HAP-1 (cell line): ENCODE measurements around the gene SRPRA.

ENCODE experiments used
- DNase-seq, 2 experiments: peaks; one replicate each; pipeline ENCODE4 v3.0.0-alpha.2; 2016 to 2020; ENCODE audit warnings: low spot score in 2 of 2
- H3K27me3 ChIP-seq: fragments of 250-450 bp; sonication (Bioruptor Pico); 2 replicates; pipeline ENCODE4 v1.5.1; 2020; ENCODE audit warnings: low read depth, mild to moderate bottlenecking, moderate library complexity
- H3K36me3 ChIP-seq: fragments of 250-450 bp; sonication (Bioruptor Pico); replicated peaks from 2 replicates; pipeline ENCODE4 v1.5.1; 2020; ENCODE audit warnings: mild to moderate bottlenecking
- H3K4me1 ChIP-seq: fragments of 250-450 bp; sonication (Bioruptor Pico); 2 replicates; pipeline ENCODE4 v1.5.1; 2020; ENCODE audit warnings: mild to moderate bottlenecking
- H3K4me3 ChIP-seq: fragments of 250-450 bp; sonication (Bioruptor Pico); 2 replicates; pipeline ENCODE4 v1.5.1; 2020; ENCODE audit warnings: mild to moderate bottlenecking, moderate library complexity
- H3K9me3 ChIP-seq: fragments of 250-450 bp; sonication (Bioruptor Pico); 2 replicates; pipeline ENCODE4 v1.5.1; 2020; ENCODE audit warnings: mild to moderate bottlenecking, moderate library complexity
- in situ Hi-C: fragments of 300-500 bp; cut with MboI; formaldehyde crosslinking; loops from 3 replicates; pipeline ENCODE4 v1.14.3; 2020; ENCODE audit warnings: low sequenced_read_pairs, inconsistent platforms, mixed read lengths

The SRPRA gene

DNA sequence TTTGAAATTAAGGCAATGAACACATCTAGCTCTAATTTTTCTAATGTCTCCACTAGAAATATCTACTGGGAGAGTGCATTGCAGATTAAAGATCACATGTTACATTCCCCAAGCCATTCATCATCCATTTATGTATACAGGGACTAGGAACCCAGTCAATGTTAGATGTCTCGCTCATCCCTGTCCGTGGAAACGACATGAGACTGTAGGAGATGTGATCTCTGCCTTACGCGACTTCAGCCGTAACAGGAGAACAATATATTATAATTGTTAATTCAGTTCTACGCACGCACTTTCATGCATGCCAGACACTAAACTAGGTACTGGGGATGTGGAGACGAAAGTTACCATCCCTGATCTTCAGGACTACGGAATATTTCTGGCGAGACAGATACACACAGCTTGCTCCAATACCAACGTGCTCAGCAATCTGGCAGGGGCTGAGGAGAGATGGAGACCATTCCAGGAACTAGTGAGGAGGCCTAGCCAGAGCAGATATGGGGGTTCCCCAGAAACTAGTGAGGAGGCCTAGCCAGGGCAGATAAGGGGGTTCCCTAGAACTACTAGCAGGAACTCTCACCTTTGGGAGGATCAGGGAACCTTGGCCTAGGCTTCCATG is 35.9 kb upstream of the SRPRA start:
- H3K4me1 ChIP-seq, result peaks cover 18% of the 10 kb centered on the region
- in situ Hi-C loops, result loop anchor here (25.0 kb wide), 1 partner anchor 683 kb away; no protein-coding TSS in a partner anchor
- DNase-seq, result no peak
- H3K9me3 ChIP-seq, result no peaks in the 10 kb centered on the region
- H3K36me3 ChIP-seq, result peaks cover 4% of the 10 kb centered on the region
- H3K4me3 ChIP-seq, result peak overlapping the region; percentile 71
- H3K27me3 ChIP-seq, result no peaks in the 10 kb centered on the region

DNA sequence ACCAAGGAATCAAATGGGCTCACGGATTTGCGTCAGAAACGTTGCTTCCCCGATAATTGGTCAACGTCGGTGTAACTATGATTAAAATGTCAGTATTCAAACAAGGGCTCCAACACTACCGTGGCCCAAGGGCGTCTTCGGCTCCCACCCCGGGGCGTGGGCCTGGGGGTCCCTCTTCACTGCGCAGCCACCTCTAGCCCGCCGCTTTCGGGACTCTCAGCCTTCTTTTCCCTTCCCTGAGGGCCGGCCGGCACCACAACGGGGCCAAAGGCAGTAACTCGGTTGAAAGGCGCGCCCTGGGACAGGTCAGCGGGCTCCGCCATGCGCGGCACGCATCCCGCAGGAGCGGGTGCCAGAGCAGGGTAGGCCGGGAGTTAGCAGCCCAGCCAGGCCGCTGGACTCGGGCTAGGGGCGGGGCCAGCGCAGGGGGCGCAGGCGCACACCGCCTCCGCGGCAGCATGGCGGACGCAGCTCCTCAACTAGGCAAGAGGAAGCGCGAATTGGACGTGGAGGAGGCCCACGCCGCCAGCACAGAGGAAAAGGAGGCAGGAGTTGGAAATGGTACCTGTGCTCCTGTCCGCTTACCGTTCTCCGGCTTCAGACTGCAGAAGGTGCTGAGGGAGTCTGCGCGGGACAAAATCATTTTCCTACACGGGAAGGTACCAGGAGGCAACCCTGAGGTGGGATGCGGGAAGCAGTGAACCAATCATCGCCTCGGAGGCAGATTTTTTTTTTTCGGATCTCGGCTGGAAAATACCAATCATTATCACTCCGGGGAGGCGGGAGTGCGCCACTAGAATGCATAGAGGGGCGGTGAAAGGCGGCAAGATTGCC is 35.1 kb upstream of the SRPRA start, which contains the start of gene DCPS:
TSS of gene DCPS (plus strand) at position 438 of the 834 bp plus-strand sequence. CDS start at position 459, 21 bp downstream.
- Histone ChIP-seq H3K9me3 (no peaks in the 10 kb centered on the region), H3K27me3 (no peaks in the 10 kb centered on the region), H3K36me3 (peaks cover 5% of the 10 kb centered on the region), H3K4me3 (peak within 1 kb of the TSS; percentile 71), H3K4me1 (peaks cover 18% of the 10 kb centered on the region)
- in situ Hi-C loops, result loop anchor here (25.0 kb wide), 1 partner anchor 683 kb away; no protein-coding TSS in a partner anchor
- DNase-seq, result peak; percentile 87 to 91

DNA sequence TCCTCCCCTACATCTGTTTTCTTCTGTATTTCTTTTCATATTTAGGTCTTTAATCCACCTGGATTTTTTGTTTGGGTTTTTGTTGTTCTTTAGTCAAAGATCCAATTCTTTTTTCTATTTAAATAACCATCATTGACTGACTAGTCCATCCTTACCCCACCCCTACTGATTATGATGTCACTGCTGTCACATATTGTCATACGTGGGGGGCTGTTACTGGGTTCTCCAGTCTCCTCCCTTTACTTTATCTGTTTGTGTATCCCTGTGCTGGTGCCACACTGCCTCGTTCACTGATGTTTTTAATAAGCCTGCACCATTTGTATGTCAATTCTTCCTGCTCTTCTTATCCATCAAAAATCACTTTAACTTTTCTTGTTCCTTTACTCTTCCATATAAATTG is 28.3 kb upstream of the SRPRA start:
- no peaks in the 10 kb centered on the region for H3K9me3 ChIP-seq
- in situ Hi-C loops, result no loop called here
- no peaks in the 10 kb centered on the region for H3K4me1 ChIP-seq
- H3K36me3 ChIP-seq, result peaks cover 35% of the 10 kb centered on the region
- no peak for DNase-seq
- H3K27me3 ChIP-seq, result no peaks in the 10 kb centered on the region
- no peak overlapping the region for H3K4me3 ChIP-seq

DNA sequence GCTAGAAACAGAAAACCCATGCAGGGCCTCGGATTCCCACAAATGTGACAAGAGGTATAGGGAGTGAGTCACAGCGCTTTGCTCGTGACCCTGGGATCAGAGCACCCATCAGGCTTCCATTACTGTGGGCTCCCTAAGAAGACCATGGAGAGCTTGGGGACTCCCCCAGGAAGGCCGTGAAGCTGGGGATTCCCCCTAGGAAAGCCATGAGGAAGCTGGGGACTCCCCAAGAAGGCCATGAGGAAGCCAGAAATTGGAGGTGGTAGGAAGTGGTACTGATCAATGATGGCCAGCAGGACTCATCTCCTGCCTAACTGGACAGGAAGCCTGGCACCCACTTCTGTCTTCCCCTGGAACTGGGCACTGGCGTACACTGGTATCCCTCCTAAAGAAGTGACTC is 25.0 kb upstream of the SRPRA start:
- no peak overlapping the region for H3K4me3 ChIP-seq
- no peaks in the 10 kb centered on the region for H3K4me1 ChIP-seq
- H3K9me3 ChIP-seq, result no peaks in the 10 kb centered on the region
- no peaks in the 10 kb centered on the region for H3K27me3 ChIP-seq
- peaks cover 40% of the 10 kb centered on the region for H3K36me3 ChIP-seq
- no peak for DNase-seq
- in situ Hi-C loops, result no loop called here

DNA sequence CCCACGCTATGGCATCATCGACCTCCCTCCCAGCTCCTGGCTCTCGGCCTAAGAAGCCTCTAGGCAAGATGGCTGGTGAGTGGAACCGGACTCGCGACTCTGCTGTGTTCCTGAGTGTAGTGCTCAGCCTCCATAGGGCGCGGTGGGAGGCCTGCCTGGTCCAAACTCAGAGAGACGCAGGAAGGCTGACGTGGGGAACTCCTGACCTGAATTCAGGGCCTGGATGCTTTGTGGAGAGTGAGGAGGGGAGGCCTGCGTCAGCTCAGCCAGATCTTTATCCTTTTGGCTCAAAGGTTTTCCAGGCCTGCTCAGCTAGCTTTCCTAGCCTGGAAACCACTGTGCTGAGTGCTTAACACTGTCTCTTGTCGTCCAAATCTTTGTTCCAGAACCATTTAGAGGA is 22.2 kb upstream of the SRPRA start:
- in situ Hi-C loops, result no loop called here
- Histone ChIP-seq H3K9me3 (no peaks in the 10 kb centered on the region), H3K36me3 (peaks cover 32% of the 10 kb centered on the region)

DNA sequence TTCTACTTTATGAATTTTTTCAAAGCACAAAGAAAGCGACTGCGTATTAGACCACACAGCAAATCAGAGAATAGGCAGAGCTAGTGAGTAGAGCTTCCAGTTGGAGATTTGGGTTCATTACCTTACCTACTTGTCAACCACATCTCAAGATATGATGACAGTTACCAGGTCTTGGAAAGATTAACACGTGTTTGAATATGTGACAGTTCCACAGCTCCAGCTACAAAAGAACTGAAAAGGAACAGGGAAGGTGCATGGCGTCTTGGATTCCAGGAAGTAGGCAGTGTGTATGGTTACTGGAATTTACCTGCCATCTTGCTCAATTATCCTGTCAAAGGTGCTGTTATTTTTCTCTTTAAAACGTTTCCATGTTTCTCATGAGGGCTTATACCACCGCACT is 19.5 kb upstream of the SRPRA start:
- Histone ChIP-seq H3K4me1 (peaks cover 19% of the 10 kb centered on the region), H3K4me3 (no peak overlapping the region), H3K9me3 (no peaks in the 10 kb centered on the region), H3K36me3 (peaks cover 15% of the 10 kb centered on the region), H3K27me3 (no peaks in the 10 kb centered on the region)
- DNase-seq, result no peak
- in situ Hi-C loops, result no loop called here

More for the DNA sequence above, 22.2 kb upstream of the SRPRA start:
- no peak overlapping the region for H3K4me3 ChIP-seq
- peaks cover 4% of the 10 kb centered on the region for H3K4me1 ChIP-seq
- no peak for DNase-seq
- no peaks in the 10 kb centered on the region for H3K27me3 ChIP-seq

DNA sequence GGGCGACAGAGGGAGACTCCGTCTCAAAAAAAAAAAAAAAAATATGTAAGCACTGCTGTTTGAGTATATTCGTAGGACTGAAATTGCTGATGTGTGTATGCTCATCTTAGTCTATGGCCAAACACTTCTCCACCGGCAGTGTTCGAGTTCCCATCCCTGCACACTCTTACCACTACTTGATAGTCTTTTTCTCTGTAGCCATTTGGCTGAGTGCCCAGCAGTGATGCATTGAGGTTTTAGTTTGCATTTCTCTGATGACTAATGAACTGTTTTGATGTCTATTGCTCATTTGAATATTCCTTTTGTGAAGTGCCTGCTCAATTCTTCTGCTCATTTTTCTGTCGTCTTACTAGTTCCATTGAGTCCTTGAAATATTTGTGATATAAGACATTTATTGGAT is 16.1 kb upstream of the SRPRA start:
- no peak overlapping the region for H3K4me3 ChIP-seq
- H3K9me3 ChIP-seq, result no peaks in the 10 kb centered on the region
- H3K4me1 ChIP-seq, result peaks cover 28% of the 10 kb centered on the region
- in situ Hi-C loops, result no loop called here
- H3K36me3 ChIP-seq, result no peaks in the 10 kb centered on the region
- peak; percentile 53 to 80 for DNase-seq
- no peaks in the 10 kb centered on the region for H3K27me3 ChIP-seq

DNA sequence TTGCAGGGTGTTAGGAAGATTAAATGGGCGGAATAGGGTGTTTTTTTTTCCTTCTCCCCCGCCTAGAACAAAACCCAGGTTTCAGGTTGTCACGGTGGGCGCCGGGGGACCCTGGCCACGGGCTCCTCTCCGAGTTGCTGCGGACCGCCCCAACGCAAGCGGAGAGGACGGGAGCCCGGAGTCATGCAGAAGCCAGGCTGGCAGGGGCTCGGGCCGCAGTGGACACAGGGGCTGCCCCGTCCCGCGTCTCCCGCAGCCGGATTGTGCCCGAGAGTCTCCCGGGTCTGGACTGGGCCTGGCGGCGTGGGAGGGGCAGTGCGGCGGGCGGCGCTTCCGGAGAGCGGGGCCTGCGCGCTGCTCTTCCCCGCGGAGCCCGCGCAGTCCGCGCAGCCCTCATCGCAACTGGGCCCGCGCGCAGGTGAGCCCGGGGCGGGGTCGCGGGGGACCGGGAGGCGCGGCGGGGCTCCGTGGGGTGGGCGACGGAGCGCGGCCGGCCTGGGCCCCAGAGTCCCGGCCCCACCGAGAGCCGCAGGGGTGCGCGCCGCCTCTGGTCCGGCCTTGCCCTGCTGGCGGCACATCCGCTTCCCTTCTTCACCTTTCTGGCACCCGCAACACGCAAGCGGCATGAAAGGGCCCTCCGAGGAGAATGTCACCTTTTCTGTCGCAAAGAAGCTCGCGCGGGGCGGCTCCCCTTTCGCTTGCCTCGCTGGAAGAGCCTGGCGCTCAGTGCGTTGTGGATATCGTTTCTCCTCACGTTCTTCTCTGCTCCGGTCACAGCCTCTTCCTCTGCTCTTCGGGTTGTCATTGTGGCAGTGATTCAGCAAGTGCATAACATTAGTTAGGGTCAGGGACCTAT is 14.3 kb upstream of the SRPRA start, which contains the start of gene TIRAP:
TSS of gene TIRAP (plus strand) at position 358 of the 856 bp plus-strand sequence. CDS start 7,802 bp downstream, outside the sequence.
- DNase-seq, result peak; percentile 67 to 72
- H3K4me3 ChIP-seq, result peak within 1 kb of the TSS; percentile 54
- H3K9me3 ChIP-seq, result no peaks in the 10 kb centered on the region
- H3K27me3 ChIP-seq, result no peaks in the 10 kb centered on the region
- in situ Hi-C loops, result no loop called here
- H3K36me3 ChIP-seq, result no peaks in the 10 kb centered on the region
- H3K4me1 ChIP-seq, result peaks cover 28% of the 10 kb centered on the region

DNA sequence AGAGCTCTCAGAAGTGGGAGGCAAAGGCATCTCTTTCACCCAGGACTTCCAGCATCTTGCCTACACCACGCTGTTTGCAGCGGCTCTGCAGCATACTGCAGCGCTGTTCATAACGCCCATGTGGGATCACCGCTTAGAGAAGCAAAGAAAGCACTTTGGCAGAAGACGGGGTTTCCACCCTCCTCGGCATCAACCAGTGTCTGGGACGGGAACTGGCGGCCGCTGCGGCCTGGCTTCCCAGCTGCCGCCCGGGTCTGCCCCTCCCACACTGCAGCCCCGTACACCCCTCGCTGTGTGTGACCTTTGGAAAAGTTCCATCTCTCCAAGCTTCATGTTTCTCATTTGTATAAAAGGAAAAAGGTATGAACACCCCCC is 13.7 kb upstream of the SRPRA start:
- peak; percentile 30 to 60 for DNase-seq
- no peaks in the 10 kb centered on the region for H3K9me3 ChIP-seq
- H3K4me3 ChIP-seq, result peak overlapping the region; percentile 54
- H3K27me3 ChIP-seq, result no peaks in the 10 kb centered on the region
- H3K4me1 ChIP-seq, result peaks cover 28% of the 10 kb centered on the region
- in situ Hi-C loops, result no loop called here
- H3K36me3 ChIP-seq, result peaks cover 5% of the 10 kb centered on the region

DNA sequence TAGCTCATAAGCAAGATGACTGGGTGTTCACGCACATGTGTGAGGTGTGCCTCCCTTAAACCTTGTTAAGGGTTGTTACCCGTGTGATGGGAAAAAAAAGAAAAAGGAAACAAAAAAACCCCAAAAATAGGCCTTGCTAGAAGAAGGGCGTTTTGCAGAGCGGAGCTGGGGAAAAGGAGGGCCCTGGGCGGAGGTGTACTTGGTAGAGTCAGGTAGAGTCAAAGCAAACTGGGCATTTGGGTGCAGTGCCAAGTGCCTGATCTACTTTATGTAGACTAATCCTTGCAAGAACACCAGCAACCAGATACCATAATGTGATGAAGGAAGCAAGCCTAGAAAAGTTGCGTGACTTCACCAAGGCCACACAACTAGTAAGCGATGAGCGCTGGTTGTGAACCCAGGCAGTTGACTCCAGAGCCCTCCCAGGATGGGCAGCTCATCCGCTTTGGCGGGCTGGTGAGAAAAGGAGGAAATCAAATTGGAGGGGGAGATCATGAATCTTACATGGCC is 13.0 kb upstream of the SRPRA start:
- in situ Hi-C loops, result no loop called here
- Histone ChIP-seq H3K27me3 (no peaks in the 10 kb centered on the region), H3K4me3 (no peak overlapping the region; the same call in 1 of the 2 replicates), H3K36me3 (peaks cover 11% of the 10 kb centered on the region), H3K4me1 (peaks cover 28% of the 10 kb centered on the region), H3K9me3 (no peaks in the 10 kb centered on the region)
- no peak for DNase-seq

DNA sequence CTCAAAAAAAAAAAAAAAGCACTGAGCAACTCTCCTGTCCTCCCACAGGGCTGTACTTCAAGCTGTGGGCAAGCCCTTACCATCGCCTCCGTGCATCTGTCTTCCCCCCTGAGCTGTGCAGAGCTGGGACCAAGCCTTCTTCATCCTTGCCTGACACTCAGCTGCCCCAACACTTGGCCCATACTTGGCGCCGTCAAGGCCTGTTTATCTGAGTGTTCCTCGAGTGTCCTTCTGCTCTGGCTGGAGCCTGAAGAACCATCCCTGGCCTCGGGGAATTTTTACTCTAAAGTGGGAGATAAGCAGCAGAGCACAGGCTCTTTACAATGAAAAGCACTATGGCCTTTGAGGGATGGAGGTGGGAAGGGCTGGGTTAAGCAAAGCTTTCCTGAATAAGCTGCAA is 12.6 kb upstream of the SRPRA start:
- no peak overlapping the region for H3K4me3 ChIP-seq
- in situ Hi-C loops, result no loop called here
- H3K4me1 ChIP-seq, result peaks cover 26% of the 10 kb centered on the region
- H3K36me3 ChIP-seq, result peaks cover 11% of the 10 kb centered on the region
- no peak for DNase-seq
- H3K9me3 ChIP-seq, result no peaks in the 10 kb centered on the region
- H3K27me3 ChIP-seq, result no peaks in the 10 kb centered on the region

DNA sequence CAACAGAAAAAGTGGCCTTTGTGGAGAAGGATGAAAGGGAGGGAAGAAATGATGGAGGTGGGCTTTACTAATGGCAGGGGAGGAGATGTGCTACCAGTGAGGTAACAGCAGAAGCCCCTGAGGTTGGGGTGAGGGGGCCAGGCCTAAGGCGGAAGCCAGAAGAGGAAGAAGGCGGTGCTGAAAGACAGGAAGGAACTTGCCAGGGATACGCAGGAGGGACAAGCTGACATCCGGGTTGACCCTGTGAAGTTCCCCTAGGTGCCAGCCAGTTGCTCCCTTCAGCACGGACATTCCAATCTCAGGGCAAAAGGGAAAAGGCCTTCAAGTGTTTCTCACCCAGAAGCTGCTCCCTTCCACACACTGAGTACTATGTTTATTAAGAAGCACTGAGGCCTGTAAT is 11.9 kb upstream of the SRPRA start:
- in situ Hi-C loops, result no loop called here
- H3K36me3 ChIP-seq, result peaks cover 12% of the 10 kb centered on the region
- no peak for DNase-seq
- no peak overlapping the region for H3K4me3 ChIP-seq
- peaks cover 24% of the 10 kb centered on the region for H3K4me1 ChIP-seq
- H3K9me3 ChIP-seq, result no peaks in the 10 kb centered on the region
- H3K27me3 ChIP-seq, result no peaks in the 10 kb centered on the region

DNA sequence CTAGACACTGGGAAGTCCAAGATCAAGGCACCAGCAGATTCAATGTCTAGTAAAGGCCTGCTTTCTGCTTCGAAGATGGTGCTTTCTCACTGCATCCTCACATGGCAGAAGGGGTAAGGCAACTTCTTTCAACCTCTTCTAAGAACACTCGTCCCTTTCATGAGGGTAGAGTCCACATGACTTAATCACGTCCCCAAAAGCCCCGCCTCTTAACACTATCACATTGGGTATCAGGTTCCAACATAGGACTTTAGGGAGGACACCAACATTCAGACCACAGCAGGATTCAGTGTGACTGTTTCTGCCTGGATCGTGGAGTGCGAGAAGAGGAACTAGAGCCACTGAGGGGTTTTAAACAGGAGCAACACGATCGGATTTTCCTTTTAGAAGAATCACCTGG is 10.5 kb upstream of the SRPRA start:
- H3K9me3 ChIP-seq, result no peaks in the 10 kb centered on the region
- H3K27me3 ChIP-seq, result no peaks in the 10 kb centered on the region
- peaks cover 18% of the 10 kb centered on the region for H3K4me1 ChIP-seq
- H3K4me3 ChIP-seq, result no peak overlapping the region
- in situ Hi-C loops, result no loop called here
- no peak for DNase-seq
- peaks cover 21% of the 10 kb centered on the region for H3K36me3 ChIP-seq
